Natural killer cell treated with Interleukin-12 subunit alpha and Interleukin-12 subunit beta and Interleukin-15 and Interleukin-18, amount 100 ng/mL, for 72 hours (primary cell): Measurements from ENCODE around the gene RNPS1. TPM values are rescaled to one million over a fixed set of nuclear protein-coding genes. Genes with fewer than 3 reads are reported as not detected.

Experiments
- ATAC-seq, 2 donors: fragments of 150-1000 bp; cut with Tn5 transposase in 1 of 2; sonication (Bioruptor Pico), chemical (Tn5 transposase) in 1 of 2; 2 replicates each; pipeline ENCODE4 v1.10.0; 2021
- DNase-seq: peaks from one replicate; pipeline ENCODE4 v3.0.0; 2022; ENCODE audit warnings: low spot score
- H3K27ac Mint-ChIP-seq, 2 donors: 1 replicate in 1 of 2; 2 replicates in 1 of 2; pipeline ENCODE4 v1.8.0; 2022; ENCODE audit warnings: mixed read lengths in 2 of 2, mild to moderate bottlenecking in 1 of 2, moderate library complexity in 1 of 2
- H3K27me3 Mint-ChIP-seq, 2 donors: 1 replicate in 1 of 2; 2 replicates in 1 of 2; pipeline ENCODE4 v1.8.0; 2022; ENCODE audit warnings: mixed read lengths in 2 of 2
- H3K36me3 Mint-ChIP-seq: one replicate; pipeline ENCODE4 v1.8.0; 2022; ENCODE audit warnings: mixed read lengths
- H3K4me1 Mint-ChIP-seq, 2 donors: 1 replicate in 1 of 2; 2 replicates in 1 of 2; pipeline ENCODE4 v1.8.0; 2022; ENCODE audit warnings: low read depth in 2 of 2, mixed read lengths in 2 of 2, mild to moderate bottlenecking in 1 of 2
- H3K4me3 Mint-ChIP-seq: one replicate; pipeline ENCODE4 v1.8.0; 2022; ENCODE audit warnings: mixed read lengths
- H3K9me3 Mint-ChIP-seq: 2 replicates; pipeline ENCODE4 v1.8.0; 2022; ENCODE audit warnings: mixed read lengths
- total RNA-seq, 2 donors: library from RNA; stranded (reverse); gene quantifications; one replicate each; pipeline ENCODE4 v1.2.3, GENCODE V29; 2022

Gene RNPS1
- total RNA-seq, 2 donors from 2014 or later = 256 to 334 TPM

DNA sequence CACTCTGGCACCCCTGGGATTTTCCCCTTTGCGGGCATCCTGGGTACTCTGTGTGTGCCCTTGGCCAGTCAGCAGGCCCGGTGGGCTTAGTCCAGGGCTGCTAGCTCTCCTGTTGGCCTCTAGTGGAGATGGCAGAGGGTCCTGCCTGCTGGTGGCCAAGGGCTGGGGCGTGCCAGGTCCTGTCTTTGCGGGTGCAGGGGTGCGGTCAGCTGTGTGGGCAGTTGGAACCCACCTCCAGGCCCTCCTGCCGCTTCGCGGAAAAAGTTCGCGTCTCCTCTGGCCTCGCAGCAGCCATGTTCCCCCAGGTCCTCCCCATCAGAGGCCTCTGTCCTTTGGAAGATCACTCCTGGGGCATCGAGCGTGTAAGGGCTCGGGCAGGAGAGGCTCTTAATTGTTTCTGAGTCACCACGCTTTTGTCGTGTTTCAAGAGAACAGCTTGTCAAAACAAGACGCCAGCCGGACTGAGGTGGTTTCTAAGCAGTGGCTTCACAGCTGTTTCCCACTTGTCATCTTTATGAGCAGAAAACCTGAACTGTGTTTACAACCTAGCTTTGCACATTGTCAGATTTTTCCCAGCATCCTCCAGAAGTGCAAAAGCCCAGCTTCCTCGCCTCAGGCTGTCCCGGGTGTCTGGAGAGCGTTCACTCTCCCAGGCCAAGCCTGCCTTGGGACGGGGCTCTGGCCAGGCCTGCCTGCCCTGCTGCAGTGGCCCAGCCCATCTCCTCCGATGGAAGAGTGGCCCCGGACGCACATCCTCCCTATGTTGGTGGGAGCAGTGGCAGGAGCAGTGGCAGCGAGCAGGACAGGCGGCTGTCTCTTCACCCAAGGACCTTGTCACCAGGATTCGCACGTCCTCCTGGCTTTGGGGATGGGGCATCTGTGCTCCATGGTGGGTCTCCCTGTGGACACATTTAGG is 36.7 kb downstream of the RNPS1 start:
- no peak for ATAC-seq
- Mint-ChIP-seq H3K27me3 (peaks cover 0 to 2% of the 10 kb centered on the region in 2 donors), H3K36me3 (no peaks in the 10 kb centered on the region), H3K27ac (no peak overlapping the region), H3K4me1 (peaks cover under 1 to 4% of the 10 kb centered on the region in 2 donors), H3K4me3 (no peak overlapping the region), H3K9me3 (no peaks in the 10 kb centered on the region)
- DNase-seq = no peak

- H3K36me3 Mint-ChIP-seq = no peaks in the 10 kb centered on the region
- DNase-seq (no peak), ATAC-seq (no peak)
- peaks cover 5 to 8% of the 10 kb centered on the region in 2 donors for H3K4me1 Mint-ChIP-seq
- no peak overlapping the region for H3K4me3 Mint-ChIP-seq
- peaks cover 0 to 1% of the 10 kb centered on the region in 2 donors for H3K27me3 Mint-ChIP-seq
- H3K27ac Mint-ChIP-seq = no peak overlapping the region
- no peaks in the 10 kb centered on the region for H3K9me3 Mint-ChIP-seq
Measured at GRCh38 chr16:2230376-2230775, 37.5 kb downstream of the RNPS1 start.

DNA sequence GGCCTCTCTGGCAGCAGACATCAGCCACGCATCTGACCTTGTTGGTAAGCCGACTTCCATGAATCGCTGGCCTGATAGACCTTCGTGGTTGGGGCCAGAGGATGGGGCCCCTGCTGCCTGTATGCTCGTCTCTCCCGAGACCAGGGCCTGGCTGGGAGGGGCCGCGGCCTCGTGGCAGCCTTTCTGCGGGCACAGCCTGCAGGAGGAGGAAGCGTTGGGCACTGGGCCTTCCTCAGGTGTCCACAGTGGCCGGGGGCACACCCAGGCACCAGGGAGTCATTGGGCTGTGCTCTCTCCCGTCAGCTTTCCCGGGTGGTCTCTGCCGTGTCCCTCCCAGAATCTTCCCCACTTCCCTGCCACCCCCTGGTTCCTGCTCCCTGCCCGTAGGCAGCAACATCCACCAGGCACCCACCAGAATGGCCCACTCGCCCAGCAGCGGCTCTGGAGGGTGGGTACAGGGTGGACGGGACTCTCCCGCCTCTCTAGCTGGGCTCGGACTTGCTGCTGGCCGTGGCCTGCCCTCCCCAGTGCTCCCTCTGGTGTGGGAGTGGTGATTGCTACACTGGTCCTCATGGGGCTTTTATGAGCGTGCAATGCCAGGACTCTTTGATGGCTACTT is 38.2 kb downstream of the RNPS1 start:
- Mint-ChIP-seq H3K4me3 (no peak overlapping the region), H3K4me1 (peaks cover 5 to 11% of the 10 kb centered on the region in 2 donors), H3K36me3 (no peaks in the 10 kb centered on the region), H3K27ac (no peak overlapping the region), H3K27me3 (no peaks in the 10 kb centered on the region), H3K9me3 (no peaks in the 10 kb centered on the region)
- ATAC-seq (no peak), DNase-seq (no peak)

DNA sequence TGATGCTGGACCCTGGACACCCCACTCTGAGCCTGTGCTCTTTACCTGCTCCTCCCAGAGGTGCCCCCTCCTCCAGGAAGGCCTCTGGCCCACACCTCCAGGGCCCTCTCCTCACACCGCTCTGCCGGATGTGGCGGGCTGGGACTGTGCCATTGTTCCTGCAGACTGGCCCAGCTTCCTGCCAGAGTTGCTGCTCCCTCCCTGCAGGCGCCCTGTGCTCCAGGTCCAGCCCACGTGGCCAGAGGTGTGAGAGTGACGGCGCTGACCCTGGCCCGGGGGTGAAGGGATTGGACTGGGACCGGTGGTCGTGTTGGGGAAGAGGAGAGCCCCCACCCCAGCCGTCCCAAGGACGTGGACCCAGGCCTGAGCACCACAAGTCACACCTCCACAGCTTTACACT is 38.8 kb downstream of the RNPS1 start:
- Mint-ChIP-seq H3K27ac (no peak overlapping the region), H3K9me3 (no peaks in the 10 kb centered on the region), H3K4me3 (no peak overlapping the region), H3K27me3 (no peaks in the 10 kb centered on the region), H3K36me3 (no peaks in the 10 kb centered on the region), H3K4me1 (peaks cover 9 to 18% of the 10 kb centered on the region in 2 donors)
- DNase-seq = no peak
- no peak for ATAC-seq

- Mint-ChIP-seq H3K4me1 (peaks cover 9 to 18% of the 10 kb centered on the region in 2 donors), H3K27ac (no peak overlapping the region), H3K36me3 (no peaks in the 10 kb centered on the region), H3K4me3 (no peak overlapping the region), H3K9me3 (no peaks in the 10 kb centered on the region), H3K27me3 (no peaks in the 10 kb centered on the region)
- ATAC-seq (no peak), DNase-seq (no peak)
Measured at GRCh38 chr16:2228161-2228824, 39.6 kb downstream of the RNPS1 start.

- Mint-ChIP-seq H3K27ac (no peak overlapping the region), H3K4me1 (peaks cover 9 to 20% of the 10 kb centered on the region in 2 donors), H3K9me3 (no peaks in the 10 kb centered on the region), H3K36me3 (no peaks in the 10 kb centered on the region), H3K27me3 (no peaks in the 10 kb centered on the region), H3K4me3 (no peak overlapping the region)
- ATAC-seq (no peak), DNase-seq (no peak)
Measured at GRCh38 chr16:2226918-2227317, 41.0 kb downstream of the RNPS1 start.

- Mint-ChIP-seq H3K36me3 (no peaks in the 10 kb centered on the region), H3K4me3 (peak overlapping the region; percentile 12), H3K4me1 (peaks cover 9 to 20% of the 10 kb centered on the region in 2 donors), H3K27ac (peak overlapping the region in 1 of 2 donors; percentile 50), H3K9me3 (no peaks in the 10 kb centered on the region), H3K27me3 (no peaks in the 10 kb centered on the region)
- no peak for ATAC-seq
- DNase-seq = no peak
Measured at GRCh38 chr16:2226245-2226793, 41.6 kb downstream of the RNPS1 start.

GRCh38 chr16:2223942-2224486 is 43.9 kb downstream of the RNPS1 start:
- H3K27me3 Mint-ChIP-seq = no peaks in the 10 kb centered on the region
- ATAC-seq (peak; percentile 0 to 24), DNase-seq (no peak)
- peak overlapping the region; percentile 46 to 72 for H3K27ac Mint-ChIP-seq
- peaks cover 9 to 20% of the 10 kb centered on the region in 2 donors for H3K4me1 Mint-ChIP-seq
- no peaks in the 10 kb centered on the region for H3K36me3 Mint-ChIP-seq
- H3K4me3 Mint-ChIP-seq = peak overlapping the region; percentile 84
- no peaks in the 10 kb centered on the region for H3K9me3 Mint-ChIP-seq

GRCh38 chr16:2223221-2223941 is 44.5 kb downstream of the RNPS1 start, which contains the start of gene E4F1:
E4F1 (plus strand) TSS chr16:2223591; CDS start chr16:2223614, 23 bp downstream.
- Mint-ChIP-seq H3K9me3 (no peaks in the 10 kb centered on the region), H3K27ac (peak within 1 kb of the TSS; percentile 46 to 72), H3K4me1 (peaks cover 9 to 20% of the 10 kb centered on the region in 2 donors), H3K4me3 (peak within 1 kb of the TSS; percentile 84), H3K36me3 (no peaks in the 10 kb centered on the region), H3K27me3 (no peaks in the 10 kb centered on the region)
- DNase-seq (peak; percentile 100), ATAC-seq (peak; percentile 99)

DNA sequence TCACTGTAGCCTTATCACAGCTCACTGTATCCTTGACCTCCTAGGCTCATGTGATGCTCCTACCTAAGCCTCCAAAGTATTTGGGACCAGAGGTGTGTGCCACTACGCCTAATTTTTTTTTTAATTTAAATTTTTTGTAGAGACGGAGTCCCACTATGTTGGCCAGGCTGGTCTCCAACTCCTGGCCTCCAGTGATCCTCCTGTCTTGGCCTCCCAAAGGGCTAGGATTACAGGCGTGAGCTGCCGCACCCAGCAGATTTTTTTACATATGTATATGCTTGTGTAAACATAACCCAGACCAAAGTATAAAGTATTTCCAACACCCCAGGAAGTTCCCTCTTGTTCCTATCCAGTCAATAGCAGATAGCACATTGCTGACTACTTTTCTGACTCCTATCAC is 51.6 kb downstream of the RNPS1 start:
- H3K27ac Mint-ChIP-seq = peak overlapping the region; percentile 82 to 84
- H3K4me3 Mint-ChIP-seq = peak overlapping the region; percentile 90

DNA sequence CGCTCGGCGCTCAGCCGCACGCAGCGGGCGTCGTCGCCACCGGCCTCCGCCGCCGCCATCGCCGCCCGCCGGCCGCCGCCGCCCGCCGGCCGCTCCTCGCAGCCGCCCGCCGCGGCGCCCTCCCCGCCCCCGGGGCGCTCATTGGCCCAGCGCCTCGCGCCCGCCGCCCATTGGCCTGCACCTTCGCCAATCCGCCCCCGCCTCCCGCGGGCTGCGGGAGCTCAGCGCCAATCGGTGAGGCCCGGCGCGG is 53.3 kb downstream of the RNPS1 start, which contains the start of gene PGP:
PGP (minus strand) TSS at position 122 of the 250 bp plus-strand sequence; CDS start at position 59, 63 bp downstream.
- H3K9me3 Mint-ChIP-seq = no peaks in the 10 kb centered on the region
- H3K36me3 Mint-ChIP-seq = no peaks in the 10 kb centered on the region
- H3K4me3 Mint-ChIP-seq = peak within 1 kb of the TSS; percentile 90
- no peaks in the 10 kb centered on the region for H3K27me3 Mint-ChIP-seq
- DNase-seq (no peak), ATAC-seq (peak; percentile 95 to 96)
- peaks cover 12 to 17% of the 10 kb centered on the region in 2 donors for H3K4me1 Mint-ChIP-seq
- peak within 1 kb of the TSS; percentile 82 to 84 for H3K27ac Mint-ChIP-seq

More for the DNA sequence above, 51.6 kb downstream of the RNPS1 start:
- DNase-seq (no peak), ATAC-seq (no peak)
- Mint-ChIP-seq H3K9me3 (no peaks in the 10 kb centered on the region), H3K27me3 (no peaks in the 10 kb centered on the region), H3K36me3 (no peaks in the 10 kb centered on the region), H3K4me1 (peaks cover 12 to 17% of the 10 kb centered on the region in 2 donors)

DNA sequence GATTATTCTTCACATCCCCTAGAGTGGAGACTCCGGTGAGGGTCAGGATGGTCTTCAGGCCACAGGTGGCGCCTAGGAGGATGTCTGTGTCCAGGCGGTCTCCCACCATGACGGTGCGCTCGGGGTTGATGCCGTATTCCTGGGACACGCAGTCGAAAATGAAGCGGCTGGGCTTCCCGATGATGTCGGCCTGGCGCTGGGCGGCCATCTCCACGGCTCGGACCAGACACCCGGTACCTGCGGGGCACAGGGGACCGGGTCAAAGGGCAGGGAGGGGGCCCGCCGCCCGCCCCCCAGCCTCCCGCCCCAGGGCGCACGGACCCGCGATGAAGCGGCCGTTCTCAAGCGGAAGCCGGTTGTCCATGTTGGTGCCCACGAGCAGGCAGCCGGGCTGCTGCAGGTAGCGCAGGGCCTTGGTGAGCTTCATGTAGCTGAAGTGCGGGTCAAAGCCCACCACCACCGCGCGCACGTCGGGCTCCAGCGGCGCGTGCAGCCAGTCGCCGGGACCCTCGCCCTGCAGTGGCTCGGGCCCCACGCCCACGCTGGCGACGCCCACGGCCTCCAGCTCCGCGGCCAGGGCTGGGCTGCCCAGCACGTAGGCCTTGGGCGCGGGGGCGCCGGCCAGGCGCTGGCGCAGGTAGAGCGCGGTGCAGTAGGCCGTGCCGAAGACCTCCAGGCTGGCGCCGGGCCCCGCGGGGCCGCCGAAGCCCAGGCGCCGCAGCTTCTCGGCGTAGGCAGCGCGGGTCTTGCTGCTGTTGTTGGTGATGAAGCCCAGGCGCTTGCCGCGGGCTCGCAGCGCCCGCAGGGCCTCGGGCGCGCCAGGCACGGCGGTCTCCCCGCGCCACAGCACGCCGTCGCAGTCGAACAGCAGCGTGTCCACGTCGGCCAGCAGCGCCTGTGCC is 53.9 kb downstream of the RNPS1 start:
- Mint-ChIP-seq H3K36me3 (no peaks in the 10 kb centered on the region), H3K27ac (peak overlapping the region in 1 of 2 donors; percentile 43), H3K4me1 (peaks cover 12 to 17% of the 10 kb centered on the region in 2 donors), H3K4me3 (peak overlapping the region; percentile 84), H3K9me3 (no peaks in the 10 kb centered on the region), H3K27me3 (no peaks in the 10 kb centered on the region)
- no peak for ATAC-seq
- DNase-seq = no peak
